GM21360 (cell line): Measurements from ENCODE around the gene ADCY1.

ENCODE experiments used
- ATAC-seq: cut with Tn5 transposase; IDR thresholded peaks from one replicate; pipeline ENCODE4 v1.9.1; 2021; ENCODE audit warnings: mild to moderate bottlenecking, moderate library complexity; ENCODE audit not compliant: unreplicated experiment

The ADCY1 gene

DNA sequence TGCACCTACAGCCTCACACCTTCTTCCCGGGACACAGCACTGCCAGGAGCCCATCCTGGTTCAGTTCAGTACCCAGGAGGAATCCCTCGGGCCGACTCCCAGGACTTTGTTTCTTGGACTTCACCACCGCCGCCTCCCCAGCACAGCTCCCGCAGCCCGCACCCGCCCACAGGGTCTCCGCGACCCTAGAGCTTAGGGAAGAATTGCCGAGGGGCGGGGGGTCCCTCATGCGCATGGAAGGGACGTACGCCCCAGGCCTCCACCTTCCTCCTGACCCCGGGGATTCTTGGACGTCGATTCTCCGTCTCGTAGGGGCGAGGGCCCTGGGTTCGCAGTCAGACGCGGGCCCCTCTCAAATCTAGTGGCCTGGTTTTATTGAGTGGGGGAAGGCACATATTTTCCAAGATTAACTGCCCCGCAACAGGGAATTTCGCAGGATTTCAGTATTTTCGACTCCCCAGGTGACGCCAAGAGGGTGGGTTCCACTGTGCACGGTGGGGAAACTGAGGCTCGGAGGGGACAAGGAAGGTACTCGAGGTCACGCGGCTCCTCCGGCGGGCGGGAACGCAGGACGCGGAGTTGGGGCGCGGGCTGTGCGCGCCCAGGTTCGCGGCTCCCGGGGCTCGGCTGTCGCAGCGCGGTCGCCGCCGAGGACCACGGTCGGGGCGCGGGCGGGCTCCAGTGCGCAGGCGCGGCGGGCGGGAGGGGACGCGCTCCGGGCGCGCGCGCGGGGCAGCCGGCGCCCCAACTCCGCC, at the start of gene ADCY1:
Gene ADCY1 (plus strand): TSS at position 708 of the 755 bp plus-strand sequence. CDS start 176 bp downstream, outside the sequence.
- no peak for ATAC-seq

DNA sequence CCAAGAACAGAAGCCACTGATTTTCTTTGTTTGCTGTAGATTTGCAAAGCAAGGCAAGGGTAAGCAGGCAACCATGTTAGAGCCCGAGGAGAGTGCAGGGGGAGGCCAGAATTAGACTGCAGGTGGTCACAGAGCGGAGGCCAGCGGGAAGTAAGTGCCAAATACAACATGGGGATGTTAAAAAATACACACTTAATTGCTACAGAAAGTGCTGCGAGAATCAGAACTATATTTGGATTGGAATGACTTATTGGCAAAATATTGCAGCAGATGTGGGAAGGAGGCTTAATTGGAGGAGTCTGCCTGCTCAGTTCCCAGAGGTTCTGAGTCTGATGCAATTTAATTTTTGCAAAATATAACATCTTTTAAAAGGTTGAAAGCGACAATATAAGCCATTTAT, 49.7 kb upstream of the ADCY1 start:
- no peak for ATAC-seq

DNA sequence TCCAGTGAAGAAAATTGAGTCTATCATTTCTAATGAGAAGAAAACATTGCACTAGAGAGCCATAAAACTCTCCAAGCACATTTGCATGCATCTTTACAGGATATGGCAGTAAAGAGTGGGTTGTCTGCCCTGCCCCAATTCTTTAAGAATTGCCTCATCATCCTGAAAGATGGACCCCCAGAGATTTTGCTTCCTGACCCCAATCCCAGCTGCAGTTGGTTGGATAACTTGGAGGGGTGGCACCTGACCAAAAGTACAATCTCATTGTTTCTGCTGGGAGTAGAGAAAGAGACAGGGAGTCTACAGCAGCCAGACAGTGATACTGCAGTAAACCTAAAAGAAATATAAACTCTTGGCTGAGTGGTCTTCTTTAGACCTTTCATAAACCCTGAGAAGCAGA, 49.1 kb upstream of the ADCY1 start:
- ATAC-seq: no peak

DNA sequence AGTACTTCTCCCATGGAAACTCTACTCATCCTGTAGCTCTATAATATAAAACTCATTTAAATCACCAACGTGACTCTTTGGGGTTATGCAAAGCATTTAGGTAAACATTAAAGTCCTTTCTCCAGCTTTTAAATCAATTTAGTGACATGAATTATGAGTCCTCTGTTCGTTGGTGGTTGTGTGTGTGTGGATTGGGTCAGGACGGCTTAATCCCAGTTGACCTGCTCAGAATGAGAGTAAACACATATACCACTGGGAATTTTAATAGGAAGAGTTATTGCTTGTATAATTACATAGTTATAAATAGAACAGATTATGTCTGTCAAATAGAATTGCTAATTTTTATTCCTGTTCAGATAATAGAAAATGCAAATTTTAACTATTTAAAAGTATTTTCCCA, 30.7 kb upstream of the ADCY1 start:
- ATAC-seq: no peak

DNA sequence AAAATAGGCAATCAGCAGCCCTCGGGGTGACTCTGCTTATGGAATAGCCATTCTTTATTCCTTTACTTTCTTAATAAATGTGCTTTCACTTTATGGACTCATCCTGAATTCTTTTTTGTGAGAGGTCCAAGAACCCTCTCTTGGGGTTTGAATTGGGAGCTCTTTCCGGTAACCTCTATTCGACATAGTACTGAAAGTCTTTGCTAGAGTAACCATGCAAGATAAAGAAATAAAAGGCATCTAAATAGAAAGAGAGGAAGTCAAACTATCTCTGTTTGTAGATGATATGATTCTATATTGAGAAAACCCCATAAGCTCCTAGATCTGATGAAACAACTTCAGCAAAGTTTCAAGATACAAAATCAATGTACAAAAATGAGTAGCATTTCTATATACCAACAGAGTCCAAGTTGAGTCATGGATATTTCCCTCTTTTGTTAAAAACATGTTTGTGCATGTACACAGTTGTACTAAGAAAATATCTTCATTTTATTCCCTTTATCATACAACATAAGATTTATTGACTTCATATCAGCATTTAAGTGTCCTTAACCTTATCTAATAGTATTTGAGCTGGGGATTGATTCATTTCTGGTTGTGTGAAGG, 29.0 kb upstream of the ADCY1 start:
- peak; percentile 64 for ATAC-seq

DNA sequence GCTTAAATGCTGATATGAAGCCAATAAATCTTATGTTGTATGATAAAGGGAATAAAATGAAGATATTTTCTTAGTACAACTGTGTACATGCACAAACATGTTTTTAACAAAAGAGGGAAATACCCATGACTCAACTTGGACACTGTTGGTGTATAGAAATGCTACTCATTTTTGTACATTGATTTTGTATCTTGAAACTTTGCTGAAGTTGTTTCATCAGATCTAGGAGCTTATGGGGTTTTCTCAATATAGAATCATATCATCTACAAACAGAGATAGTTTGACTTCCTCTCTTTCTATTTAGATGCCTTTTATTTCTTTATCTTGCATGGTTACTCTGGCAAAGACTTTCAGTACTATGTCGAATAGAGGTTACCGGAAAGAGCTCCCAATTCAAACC, 25.3 kb upstream of the ADCY1 start:
- peak; percentile 58 for ATAC-seq

DNA sequence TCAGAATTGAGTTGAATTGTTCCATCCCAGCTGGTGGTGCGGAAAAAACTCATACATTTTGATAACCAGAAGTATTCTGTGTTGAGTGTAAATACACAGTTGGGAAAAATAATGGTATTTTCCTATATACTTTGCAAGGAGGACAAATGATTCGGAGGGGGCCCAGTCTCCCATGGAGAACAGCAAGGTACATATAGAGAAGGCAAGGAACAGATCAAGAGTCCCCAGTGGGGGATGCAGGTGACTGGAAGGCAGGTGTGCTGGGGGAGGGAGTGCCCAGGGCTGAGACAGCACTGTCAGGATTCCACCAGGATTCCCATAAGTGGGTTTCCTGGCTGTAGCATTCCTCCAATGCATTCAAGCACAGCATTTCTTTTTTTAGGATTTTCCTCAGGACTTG, 10.8 kb upstream of the ADCY1 start:
- no peak for ATAC-seq

DNA sequence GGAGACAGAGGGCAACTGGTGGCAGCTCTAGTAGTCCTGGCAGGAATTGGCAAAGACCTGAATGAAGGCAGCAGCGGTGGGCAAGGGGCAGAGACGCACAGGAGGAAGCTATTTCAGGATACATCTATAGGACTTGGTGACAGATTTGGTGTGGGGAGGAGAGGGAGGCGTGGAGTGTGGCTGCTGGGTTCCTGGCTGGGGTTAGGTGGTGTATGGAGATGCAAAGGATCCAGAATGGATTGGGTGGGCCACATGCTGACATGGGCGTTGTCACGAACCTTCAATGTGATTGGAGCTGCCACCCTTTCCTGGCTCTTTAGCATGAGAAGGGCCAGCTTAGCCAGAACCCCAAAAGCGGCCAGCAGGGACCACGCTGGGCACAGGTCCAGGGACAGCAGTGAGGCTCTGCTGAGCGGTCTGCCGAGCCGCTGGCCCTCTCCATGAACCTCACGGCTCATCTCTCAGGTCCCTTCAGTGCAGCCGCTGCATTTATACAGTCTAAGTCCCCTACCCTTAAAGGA, 10.2 kb upstream of the ADCY1 start:
- no peak for ATAC-seq

DNA sequence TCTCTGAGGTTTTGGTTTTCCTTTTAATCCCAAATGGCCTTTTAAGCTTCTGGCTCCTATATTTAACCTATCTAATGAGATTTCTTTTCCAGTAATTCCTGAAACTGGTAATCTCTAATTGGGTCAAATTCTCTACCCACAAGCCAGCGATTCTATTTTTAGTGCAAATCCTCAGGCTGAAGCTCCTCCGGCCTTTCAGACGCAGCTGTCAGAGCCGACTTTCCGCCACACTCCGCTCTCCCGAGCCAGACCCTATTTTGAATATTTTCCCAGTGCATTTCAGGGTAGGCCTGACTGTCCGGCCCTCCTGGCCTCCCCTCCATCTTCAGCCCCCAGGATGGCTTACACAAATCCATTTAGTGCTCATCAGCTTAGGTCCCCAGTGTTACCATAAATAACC, 9.7 kb upstream of the ADCY1 start:
- ATAC-seq: no peak

DNA sequence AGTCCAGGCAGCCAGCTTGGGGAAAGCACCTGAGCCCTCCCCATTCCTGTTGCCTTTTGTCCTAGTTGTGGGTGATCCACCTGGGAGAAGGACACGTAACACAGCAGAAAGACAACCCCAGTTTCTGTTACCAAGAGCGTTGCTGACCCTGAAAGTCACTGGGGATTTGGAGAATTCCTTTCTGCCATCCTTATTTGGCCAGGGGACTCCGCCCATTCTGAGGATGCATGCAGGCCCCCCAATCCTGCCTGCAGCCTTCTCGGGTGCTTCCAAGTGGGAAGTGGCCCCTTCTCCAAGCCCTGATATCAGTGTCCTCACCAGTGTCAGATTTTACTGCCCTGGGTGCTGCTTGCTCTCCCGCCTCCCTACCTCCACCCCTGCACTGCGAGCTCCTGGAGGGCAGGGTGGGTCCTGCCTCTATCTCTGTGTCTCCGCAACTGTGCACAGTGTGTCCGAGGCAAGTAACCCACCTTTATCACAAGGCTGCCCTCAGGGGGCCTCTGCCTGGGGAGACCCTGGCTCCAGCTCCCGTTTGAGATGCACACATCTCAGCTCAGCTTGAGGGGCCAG, 9.2 kb upstream of the ADCY1 start:
- ATAC-seq: no peak

DNA sequence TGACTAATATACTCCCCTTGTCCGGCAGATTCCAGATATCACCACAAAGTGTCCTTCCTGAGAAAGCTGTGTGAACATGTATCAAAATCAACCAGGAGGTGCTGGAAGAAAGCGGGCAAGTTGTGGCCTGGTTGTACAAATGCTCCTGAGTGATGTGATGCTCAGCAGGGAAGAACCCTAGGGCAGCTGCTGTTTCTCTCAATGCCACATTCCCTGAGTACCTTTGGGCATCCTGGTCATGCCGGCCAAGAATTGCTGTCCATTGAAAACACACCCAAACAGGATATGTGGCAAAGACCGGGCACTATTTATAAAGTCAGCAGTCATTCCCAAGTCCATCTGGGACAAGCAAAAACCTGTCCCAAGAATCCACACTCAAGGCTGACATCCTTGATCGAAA, 7.8 kb upstream of the ADCY1 start:
- ATAC-seq: no peak

DNA sequence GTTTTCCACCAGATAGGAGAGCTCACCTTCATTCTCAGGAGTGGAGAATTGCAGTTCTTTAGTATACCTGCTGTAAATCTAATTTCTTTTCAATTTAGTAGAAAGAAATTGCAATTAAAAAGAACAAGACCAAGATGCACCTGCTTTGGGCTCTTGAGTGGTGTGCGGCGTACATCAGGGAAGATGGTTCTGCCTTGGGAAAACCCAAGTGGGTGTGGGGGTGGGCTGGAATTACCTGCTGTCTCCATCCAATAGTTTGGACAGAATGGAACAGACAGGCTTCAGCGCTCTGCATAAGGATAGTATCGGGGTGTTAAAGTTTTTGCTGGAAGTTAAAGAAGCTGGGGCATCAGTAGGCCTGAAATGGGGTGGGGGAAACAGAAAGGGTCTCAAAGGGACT, 7.2 kb upstream of the ADCY1 start:
- ATAC-seq: no peak

DNA sequence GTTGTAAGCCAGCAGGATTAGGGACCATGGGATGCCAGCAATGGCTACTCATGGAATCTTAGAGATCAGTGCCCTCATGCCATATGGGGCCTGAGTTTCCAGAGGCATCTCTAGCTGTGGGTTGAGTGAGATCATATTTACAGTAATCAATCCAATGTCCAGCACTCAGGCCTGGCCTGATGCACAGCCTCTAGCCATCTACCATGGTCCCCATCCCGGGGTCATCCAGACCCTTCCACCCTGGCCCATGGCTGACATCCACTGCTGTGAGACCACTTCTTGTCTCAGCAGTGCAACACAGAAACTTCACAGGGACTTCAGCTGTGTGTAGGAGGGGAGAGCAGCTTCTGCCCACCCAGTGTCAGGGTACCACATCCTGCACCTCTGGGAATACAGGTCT, 6.5 kb upstream of the ADCY1 start:
- ATAC-seq: no peak

DNA sequence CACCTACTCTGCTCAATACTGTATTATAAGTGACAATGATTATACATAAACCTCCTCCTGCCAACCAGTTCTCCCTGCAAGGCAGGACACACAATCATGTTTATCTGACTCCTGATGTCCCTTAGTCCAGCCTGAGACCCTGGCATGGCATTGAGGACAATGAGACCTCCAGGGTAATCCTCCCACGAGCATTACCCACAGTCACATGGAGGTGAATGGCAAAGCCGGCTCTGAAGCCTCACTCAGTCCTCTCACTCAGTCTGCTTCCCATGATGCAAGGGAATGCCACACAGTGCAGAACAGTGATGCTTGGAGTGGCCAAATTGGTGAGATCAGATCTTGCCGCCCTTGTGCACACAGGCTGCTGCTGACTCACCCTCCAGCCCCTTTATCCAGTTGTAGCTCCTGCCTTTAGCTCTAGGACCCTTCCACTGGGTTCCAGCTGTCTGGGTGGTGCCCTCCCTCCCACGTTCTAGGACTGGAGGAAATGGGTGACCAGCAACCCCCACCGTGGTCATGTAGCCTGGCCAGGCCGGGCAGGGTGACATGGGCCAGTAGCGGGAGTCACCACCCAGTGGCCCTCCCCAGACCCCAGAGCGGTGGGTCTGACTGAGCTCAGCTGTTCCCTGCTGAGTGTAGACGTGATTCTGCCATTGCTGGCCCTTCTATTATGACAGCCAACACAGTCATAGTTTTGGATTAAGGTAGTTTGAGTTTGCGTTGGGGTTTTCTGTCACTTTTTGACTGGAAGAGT, 5.5 kb upstream of the ADCY1 start:
- no peak for ATAC-seq

DNA sequence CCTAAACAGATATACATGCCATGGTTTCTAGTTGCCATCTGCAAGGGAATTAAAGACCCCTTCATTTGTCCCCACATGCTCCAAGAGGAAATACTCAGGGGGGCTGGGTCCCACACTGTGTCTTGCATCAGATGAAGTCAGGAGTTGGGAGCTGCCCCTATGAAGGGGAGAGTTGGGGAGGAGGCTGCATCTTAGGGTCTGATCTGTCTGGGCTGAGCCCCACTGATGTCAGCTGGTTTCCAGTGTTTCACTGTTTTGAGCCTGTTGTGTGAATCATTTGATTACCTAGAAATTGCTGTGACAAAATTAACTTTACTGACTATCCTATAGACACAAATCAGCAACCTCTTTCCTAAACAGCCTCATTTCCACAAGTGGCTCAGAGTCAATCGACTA, 4.9 kb upstream of the ADCY1 start:
- ATAC-seq: no peak

DNA sequence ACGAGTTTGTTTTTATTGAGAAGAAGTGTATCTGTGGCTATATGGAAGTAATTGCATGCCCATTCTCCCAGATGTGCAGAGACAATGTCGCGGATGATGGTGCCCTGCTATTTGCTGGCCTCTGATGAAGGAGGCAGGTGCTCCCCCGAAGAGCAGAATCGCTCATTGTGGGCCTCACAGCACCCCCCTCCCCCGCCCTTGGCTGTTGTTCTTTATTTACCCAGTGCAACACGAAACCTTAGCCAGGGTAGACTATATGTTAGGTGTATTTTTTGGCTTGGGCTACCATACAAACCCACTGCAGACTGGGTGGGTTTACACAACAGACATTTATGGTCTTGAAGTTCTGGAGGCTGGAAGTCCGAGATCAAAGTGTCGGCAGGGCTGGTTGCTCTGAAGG, 3.4 kb upstream of the ADCY1 start:
- ATAC-seq: no peak

DNA sequence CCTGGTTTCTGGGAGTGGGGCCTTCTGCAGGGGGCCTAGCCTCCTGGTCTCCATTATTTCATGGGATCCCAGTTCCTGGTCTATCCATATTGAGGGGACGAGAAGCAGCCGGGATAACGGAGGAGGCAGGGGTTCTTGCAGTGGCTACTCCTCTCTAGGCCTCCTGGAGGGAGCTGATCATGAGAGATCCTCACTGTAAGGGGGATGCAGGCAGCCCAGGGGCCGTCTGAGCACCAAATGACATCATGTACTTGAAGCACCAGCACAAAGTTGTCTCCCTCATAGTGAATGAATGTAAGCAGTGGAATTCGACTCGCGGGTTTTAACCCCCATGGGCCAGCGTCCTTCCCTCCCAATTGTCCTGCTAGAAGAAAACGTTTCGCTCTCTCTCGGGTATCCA, 964 bp upstream of the ADCY1 start:
- no peak for ATAC-seq

DNA sequence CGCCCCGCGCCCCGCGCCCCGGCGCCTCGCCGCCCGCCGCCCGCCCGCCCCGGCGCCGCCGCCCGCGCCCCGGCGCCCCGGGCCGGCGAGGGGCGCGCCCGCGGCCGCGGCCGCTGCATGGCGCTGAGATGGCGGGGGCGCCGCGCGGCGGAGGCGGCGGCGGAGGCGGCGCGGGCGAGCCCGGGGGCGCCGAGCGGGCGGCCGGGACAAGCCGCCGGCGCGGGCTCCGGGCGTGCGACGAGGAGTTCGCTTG, 174 bp downstream of the ADCY1 start:
- no peak for ATAC-seq

DNA sequence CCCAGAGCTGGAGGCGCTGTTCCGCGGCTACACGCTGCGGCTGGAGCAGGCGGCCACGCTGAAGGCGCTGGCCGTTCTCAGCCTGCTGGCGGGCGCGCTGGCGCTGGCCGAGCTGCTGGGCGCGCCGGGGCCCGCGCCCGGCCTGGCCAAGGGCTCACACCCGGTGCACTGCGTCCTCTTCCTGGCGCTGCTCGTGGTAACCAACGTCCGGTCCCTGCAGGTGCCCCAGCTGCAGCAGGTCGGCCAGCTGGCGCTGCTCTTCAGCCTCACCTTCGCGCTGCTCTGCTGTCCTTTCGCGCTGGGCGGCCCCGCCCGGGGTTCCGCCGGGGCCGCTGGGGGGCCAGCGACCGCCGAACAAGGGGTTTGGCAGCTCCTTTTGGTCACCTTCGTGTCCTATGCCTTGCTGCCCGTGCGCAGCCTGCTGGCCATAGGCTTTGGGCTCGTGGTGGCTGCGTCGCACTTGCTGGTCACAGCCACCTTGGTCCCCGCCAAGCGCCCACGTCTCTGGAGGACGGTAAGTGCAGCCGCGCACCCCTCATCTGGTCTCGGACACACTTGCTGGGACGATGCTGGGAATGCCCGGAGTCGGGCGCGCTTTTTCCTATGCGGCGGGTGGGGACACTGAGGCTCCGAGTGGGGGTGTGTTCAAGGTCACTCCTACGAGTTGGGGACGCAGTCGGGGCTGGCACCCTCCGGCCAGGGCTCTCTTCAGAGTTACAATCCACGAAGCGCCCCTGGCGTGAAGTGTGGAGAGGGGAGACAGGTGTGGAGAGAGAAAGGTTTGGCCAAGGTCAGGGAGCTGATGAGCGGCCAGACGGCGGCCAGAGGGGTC, 717 bp downstream of the ADCY1 start:
- no peak for ATAC-seq

DNA sequence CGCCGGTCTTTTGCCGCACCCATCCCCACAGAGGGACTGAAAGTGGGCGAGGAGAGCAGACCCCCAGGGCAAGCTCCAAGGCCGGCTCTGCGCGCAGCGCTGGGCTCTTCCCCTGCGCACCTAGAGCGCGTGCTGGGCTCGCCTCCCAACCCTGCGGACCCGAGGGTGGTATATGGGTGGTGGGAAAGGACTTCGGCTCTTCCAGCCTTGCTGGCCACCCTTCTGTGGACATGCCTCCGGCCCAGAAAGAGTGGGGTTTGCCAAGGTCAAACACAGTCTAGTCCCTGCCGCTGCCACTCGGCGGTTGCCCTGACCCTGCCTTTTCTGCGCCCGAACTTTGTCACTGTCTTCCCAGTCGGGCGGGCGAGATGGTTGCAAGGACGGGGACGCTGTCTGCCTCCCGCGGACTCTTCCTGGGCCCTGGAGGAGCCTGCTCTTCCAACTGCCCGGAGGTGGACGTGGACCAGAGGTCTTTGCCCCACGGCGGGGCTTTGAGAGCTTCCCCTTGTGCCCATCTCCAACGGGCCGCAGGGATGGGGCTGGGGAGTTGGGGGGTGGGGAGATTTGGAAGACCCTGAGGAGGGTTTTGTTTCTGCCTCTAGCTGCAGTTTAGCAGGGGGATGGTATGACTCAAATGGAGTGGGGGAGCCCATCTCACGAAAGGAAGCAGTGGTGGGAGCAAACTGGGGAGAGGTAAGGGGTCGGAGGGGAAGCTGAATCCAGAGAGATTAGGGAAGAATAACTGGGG, 1.5 kb downstream of the ADCY1 start:
- no peak for ATAC-seq
